Cardiac muscle cell (in vitro differentiated cells and primary cell): ENCODE measurements around the gene KIF5C. TPM values are rescaled to one million over a fixed set of nuclear protein-coding genes. Genes with fewer than 3 reads are reported as not detected.

Experiments
- DNase-seq, 2 donors: peaks; one replicate each; pipeline versions ENCODE4 v3.0.0 to v3.0.0-alpha.2; 2010 to 2017; ENCODE audit warnings: low read depth in 1 of 2, low spot score in 1 of 2
- H3K27ac ChIP-seq: fragments of 200-600 bp; sonication (generic); 2 replicates; pipeline ENCODE4 v1.5.1; 2016
- H3K27me3 ChIP-seq: fragments of 200-600 bp; sonication (generic); 2 replicates; pipeline ENCODE4 v1.6.0; 2016; ENCODE audit warnings: control low read depth
- H3K36me3 ChIP-seq: fragments of 200-600 bp; sonication (generic); 2 replicates; pipeline ENCODE4 v1.5.1; 2016; ENCODE audit warnings: control low read depth
- H3K4me1 ChIP-seq: fragments of 200-600 bp; sonication (generic); 2 replicates; pipeline ENCODE4 v1.8.1; 2017; ENCODE audit warnings: low read depth, mild to moderate bottlenecking, mixed run types
- H3K4me3 ChIP-seq: fragments of 200-600 bp; sonication (generic); 2 replicates; pipeline ENCODE4 v1.5.1; 2016; ENCODE audit warnings: mild to moderate bottlenecking
- H3K9me3 ChIP-seq: fragments of 200-600 bp; sonication (generic); 2 replicates; pipeline ENCODE4 v1.5.1; 2017; ENCODE audit warnings: low read depth, mild to moderate bottlenecking, control low read depth
- CTCF ChIP-seq: IDR thresholded peaks from 2 replicates; pipeline ENCODE4 v1.5.1; 2012; ENCODE audit warnings: low read depth, mild to moderate bottlenecking, low read length
- polyA plus RNA-seq: library from polyadenylated mRNA; unstranded; fragments of >200 nt; fragmentation: Nextera tagmentation; extraction: Ambion mirVana; gene quantifications from 2 replicates; pipeline ENCODE4 v1.2.1, GENCODE V29; 2016
- total RNA-seq: library from RNA; depleted of rRNA; stranded (reverse); fragments of >200 nt; gene quantifications from 2 replicates; pipeline ENCODE4 v1.2.3, GENCODE V29; 2016

KIF5C gene
- total and polyA plus RNA-seq, 2 experiments from 2014 or later: 0.82 to 3.0 TPM

- no peaks in the 10 kb centered on the region for H3K4me1 ChIP-seq
- no peaks in the 10 kb centered on the region for H3K36me3 ChIP-seq
- H3K4me3 ChIP-seq: peak overlapping the region; percentile 31
- TF ChIP-seq CTCF: no peak
- no peaks in the 10 kb centered on the region for H3K27me3 ChIP-seq
- H3K27ac ChIP-seq: no peak overlapping the region
- DNase-seq: no peak
- no peaks in the 10 kb centered on the region for H3K9me3 ChIP-seq
These were observed 12.4 kb downstream of the KIF5C start for GRCh38 chr2:148887350-148888002.

GRCh38 chr2:148888003-148888501 lies 13.0 kb downstream of the KIF5C start:
- Histone ChIP-seq H3K27me3 (no peaks in the 10 kb centered on the region), H3K9me3 (no peaks in the 10 kb centered on the region), H3K4me3 (peak overlapping the region; percentile 31), H3K27ac (no peak overlapping the region), H3K36me3 (no peaks in the 10 kb centered on the region), H3K4me1 (no peaks in the 10 kb centered on the region)
- DNase-seq: peak in 1 of 2 donors; percentile 37
- TF ChIP-seq CTCF: no peak

- H3K27ac ChIP-seq: no peak overlapping the region
These were observed 14.0 kb downstream of the KIF5C start for GRCh38 chr2:148888986-148889385.

GRCh38 chr2:148893906-148894305 lies 18.9 kb downstream of the KIF5C start:
- Histone ChIP-seq H3K27me3 (no peaks in the 10 kb centered on the region), H3K9me3 (no peaks in the 10 kb centered on the region), H3K4me3 (no peak overlapping the region), H3K36me3 (no peaks in the 10 kb centered on the region), H3K27ac (no peak overlapping the region), H3K4me1 (no peaks in the 10 kb centered on the region)
- TF ChIP-seq CTCF: no peak
- no peak for DNase-seq

More at GRCh38 chr2:148888986-148889385, 14.0 kb downstream of the KIF5C start:
- no peaks in the 10 kb centered on the region for H3K36me3 ChIP-seq
- H3K27me3 ChIP-seq: no peaks in the 10 kb centered on the region
- no peak overlapping the region for H3K4me3 ChIP-seq
- H3K9me3 ChIP-seq: no peaks in the 10 kb centered on the region
- H3K4me1 ChIP-seq: no peaks in the 10 kb centered on the region
- DNase-seq: no peak
- no peak for TF ChIP-seq CTCF

GRCh38 chr2:148896136-148896535 lies 21.1 kb downstream of the KIF5C start:
- Histone ChIP-seq H3K4me3 (no peak overlapping the region), H3K27me3 (no peaks in the 10 kb centered on the region), H3K27ac (no peak overlapping the region), H3K9me3 (no peaks in the 10 kb centered on the region), H3K36me3 (no peaks in the 10 kb centered on the region), H3K4me1 (no peaks in the 10 kb centered on the region)
- DNase-seq: no peak
- no peak for TF ChIP-seq CTCF
